Activated effector memory CD4-positive, alpha-beta T cell treated with anti-CD3 and anti-CD28 coated beads, Interleukin-2, amount 50 U/mL, for 16 hours (primary cell): ENCODE measurements around the gene EPHB2.
"Not testable (repeated sequence)": the region's sequence is repeated elsewhere in the genome, so short reads cannot be mapped to it uniquely, and the experiment has no call there.

Source experiments
- DNase-seq: peaks from one replicate; pipeline ENCODE4 v3.0.0-alpha.2; 2020

The EPHB2 gene

GRCh38 chr1:22843441-22844183, 133.0 kb downstream of the EPHB2 start:
- not testable (repeated sequence) for DNase-seq

- no peak for DNase-seq
These were observed 134.0 kb downstream of the EPHB2 start for GRCh38 chr1:22844621-22845020.

GRCh38 chr1:22845398-22845935, 134.8 kb downstream of the EPHB2 start:
- no peak for DNase-seq

GRCh38 chr1:22846458-22846857, 135.8 kb downstream of the EPHB2 start:
- DNase-seq, result no peak

GRCh38 chr1:22847249-22847648, 136.6 kb downstream of the EPHB2 start:
- no peak for DNase-seq

- no peak for DNase-seq
These were observed 137.1 kb downstream of the EPHB2 start for GRCh38 chr1:22847709-22848108.

GRCh38 chr1:22848405-22848804, 137.8 kb downstream of the EPHB2 start:
- DNase-seq, result no peak

GRCh38 chr1:22849770-22850169, 139.1 kb downstream of the EPHB2 start:
- DNase-seq, result no peak

- DNase-seq, result no peak
These were observed 139.6 kb downstream of the EPHB2 start for GRCh38 chr1:22850281-22850680.

GRCh38 chr1:22850681-22851080, 140.0 kb downstream of the EPHB2 start:
- DNase-seq, result no peak

- no peak for DNase-seq
These were observed 140.9 kb downstream of the EPHB2 start for GRCh38 chr1:22851517-22851916.

GRCh38 chr1:22852144-22852655, 141.6 kb downstream of the EPHB2 start:
- no peak for DNase-seq

- no peak for DNase-seq
These were observed 143.1 kb downstream of the EPHB2 start for GRCh38 chr1:22853651-22854185.

GRCh38 chr1:22854688-22855565, 144.3 kb downstream of the EPHB2 start:
- no peak for DNase-seq

GRCh38 chr1:22855668-22856606, 145.3 kb downstream of the EPHB2 start:
- DNase-seq, result no peak

- DNase-seq, result no peak
These were observed 147.0 kb downstream of the EPHB2 start for GRCh38 chr1:22857661-22858060.

GRCh38 chr1:22860414-22860800, 149.8 kb downstream of the EPHB2 start:
- DNase-seq, result no peak

- no peak for DNase-seq
These were observed 150.3 kb downstream of the EPHB2 start for GRCh38 chr1:22860883-22861385.

- DNase-seq, result no peak
These were observed 151.3 kb downstream of the EPHB2 start for GRCh38 chr1:22861764-22862440.

GRCh38 chr1:22862752-22863151, 152.1 kb downstream of the EPHB2 start:
- DNase-seq, result no peak

GRCh38 chr1:22863766-22864165, 153.1 kb downstream of the EPHB2 start:
- no peak for DNase-seq
